Mononuclear cell (primary cell): Measurements from ENCODE around the gene CST4. TPM values are rescaled to one million over a fixed set of nuclear protein-coding genes. Genes with fewer than 3 reads are reported as not detected.
"Not testable (repeated sequence)": the region's sequence is repeated elsewhere in the genome, so short reads cannot be mapped to it uniquely, and the experiment has no call there.

Source experiments
- H3K27me3 ChIP-seq: 2 replicates; pipeline ENCODE4 v1.6.0; 2011; ENCODE audit warnings: low read length, control low read depth; ENCODE audit not compliant: insufficient read depth
- H3K4me1 ChIP-seq: 2 replicates; pipeline ENCODE4 v1.5.1; 2011; ENCODE audit warnings: mild to moderate bottlenecking, low read length, control low read depth; ENCODE audit not compliant: insufficient read depth
- H3K4me3 ChIP-seq: 2 replicates; pipeline ENCODE4 v1.5.1; 2011; ENCODE audit warnings: mild to moderate bottlenecking, low read length, moderate library complexity
- H3K9me3 ChIP-seq: 2 replicates; pipeline ENCODE4 v1.5.1; 2011; ENCODE audit warnings: low read depth, mild to moderate bottlenecking, control low read depth, low read length
- total RNA-seq: library from RNA; depleted of rRNA; stranded (reverse); fragments of >200 nt; gene quantifications from one replicate; pipeline ENCODE4 v1.2.3, GENCODE V29; 2012

The CST4 gene
- total RNA-seq, 1 donor = not detected

- Histone ChIP-seq H3K4me3 (no peak overlapping the region), H3K9me3 (no peaks in the 10 kb centered on the region), H3K4me1 (peaks cover 56% of the 10 kb centered on the region), H3K27me3 (no peaks in the 10 kb centered on the region)
These were observed 42.5 kb downstream of the CST4 start for GRCh38 chr20:23646106-23646873.

- Histone ChIP-seq H3K9me3 (no peaks in the 10 kb centered on the region), H3K4me1 (peaks cover 63% of the 10 kb centered on the region), H3K4me3 (no peak overlapping the region), H3K27me3 (no peaks in the 10 kb centered on the region)
These were observed 43.3 kb downstream of the CST4 start for GRCh38 chr20:23645575-23645974.

GRCh38 chr20:23644164-23644563, 44.7 kb downstream of the CST4 start:
- no peak overlapping the region for H3K4me3 ChIP-seq
- no peaks in the 10 kb centered on the region for H3K9me3 ChIP-seq
- H3K27me3 ChIP-seq = no peaks in the 10 kb centered on the region
- peaks cover 71% of the 10 kb centered on the region for H3K4me1 ChIP-seq

GRCh38 chr20:23643659-23644058, 45.2 kb downstream of the CST4 start:
- no peaks in the 10 kb centered on the region for H3K27me3 ChIP-seq
- H3K9me3 ChIP-seq = no peaks in the 10 kb centered on the region
- H3K4me1 ChIP-seq = peaks cover 76% of the 10 kb centered on the region
- no peak overlapping the region for H3K4me3 ChIP-seq

- H3K27me3 ChIP-seq = no peaks in the 10 kb centered on the region
- peaks cover 70% of the 10 kb centered on the region for H3K4me1 ChIP-seq
- H3K9me3 ChIP-seq = no peaks in the 10 kb centered on the region
- no peak overlapping the region for H3K4me3 ChIP-seq
These were observed 46.7 kb downstream of the CST4 start for GRCh38 chr20:23641936-23642751.

GRCh38 chr20:23640671-23641667, 47.9 kb downstream of the CST4 start:
- H3K4me3 ChIP-seq = no peak overlapping the region
- peaks cover 67% of the 10 kb centered on the region for H3K4me1 ChIP-seq
- H3K27me3 ChIP-seq = no peaks in the 10 kb centered on the region
- no peaks in the 10 kb centered on the region for H3K9me3 ChIP-seq

GRCh38 chr20:23640018-23640601, 48.7 kb downstream of the CST4 start:
- Histone ChIP-seq H3K4me3 (no peak overlapping the region), H3K9me3 (no peaks in the 10 kb centered on the region), H3K27me3 (no peaks in the 10 kb centered on the region), H3K4me1 (peaks cover 73% of the 10 kb centered on the region)

- peaks cover 79% of the 10 kb centered on the region for H3K4me1 ChIP-seq
- H3K27me3 ChIP-seq = no peaks in the 10 kb centered on the region
- H3K4me3 ChIP-seq = no peak overlapping the region
- H3K9me3 ChIP-seq = no peaks in the 10 kb centered on the region
These were observed 49.3 kb downstream of the CST4 start for GRCh38 chr20:23639490-23639958.

GRCh38 chr20:23638309-23638708, 50.5 kb downstream of the CST4 start:
- no peak overlapping the region for H3K4me3 ChIP-seq
- H3K27me3 ChIP-seq = no peaks in the 10 kb centered on the region
- H3K9me3 ChIP-seq = no peaks in the 10 kb centered on the region
- peaks cover 73% of the 10 kb centered on the region for H3K4me1 ChIP-seq

GRCh38 chr20:23637282-23638221, 51.3 kb downstream of the CST4 start, which contains the start of gene CST3:
TSS of gene CST3 (minus strand) at chr20:23637955. CDS start at chr20:23637862, 93 bp downstream.
- H3K9me3 ChIP-seq = no peaks in the 10 kb centered on the region
- peak within 1 kb of the TSS; percentile 56 for H3K4me3 ChIP-seq
- no peaks in the 10 kb centered on the region for H3K27me3 ChIP-seq
- H3K4me1 ChIP-seq = peaks cover 71% of the 10 kb centered on the region

- peaks cover 71% of the 10 kb centered on the region for H3K4me1 ChIP-seq
These were observed 51.9 kb downstream of the CST4 start for GRCh38 chr20:23636908-23637281.

GRCh38 chr20:23636182-23636907, 52.5 kb downstream of the CST4 start:
- peaks cover 71% of the 10 kb centered on the region for H3K4me1 ChIP-seq
- no peaks in the 10 kb centered on the region for H3K27me3 ChIP-seq
- H3K9me3 ChIP-seq = no peaks in the 10 kb centered on the region
- peak overlapping the region; percentile 56 for H3K4me3 ChIP-seq

More at GRCh38 chr20:23636908-23637281, 51.9 kb downstream of the CST4 start:
- Histone ChIP-seq H3K9me3 (no peaks in the 10 kb centered on the region), H3K27me3 (no peaks in the 10 kb centered on the region), H3K4me3 (peak overlapping the region; percentile 56)

GRCh38 chr20:23635768-23636090, 53.1 kb downstream of the CST4 start:
- peak overlapping the region; percentile 56 for H3K4me3 ChIP-seq

More at GRCh38 chr20:23635768-23636090, 53.1 kb downstream of the CST4 start:
- H3K27me3 ChIP-seq, H3K9me3 ChIP-seq: not testable (repeated sequence)
- peaks cover 65% of the 10 kb centered on the region for H3K4me1 ChIP-seq
